Measurements from ENCODE around the gene PIAS4.

DNA sequence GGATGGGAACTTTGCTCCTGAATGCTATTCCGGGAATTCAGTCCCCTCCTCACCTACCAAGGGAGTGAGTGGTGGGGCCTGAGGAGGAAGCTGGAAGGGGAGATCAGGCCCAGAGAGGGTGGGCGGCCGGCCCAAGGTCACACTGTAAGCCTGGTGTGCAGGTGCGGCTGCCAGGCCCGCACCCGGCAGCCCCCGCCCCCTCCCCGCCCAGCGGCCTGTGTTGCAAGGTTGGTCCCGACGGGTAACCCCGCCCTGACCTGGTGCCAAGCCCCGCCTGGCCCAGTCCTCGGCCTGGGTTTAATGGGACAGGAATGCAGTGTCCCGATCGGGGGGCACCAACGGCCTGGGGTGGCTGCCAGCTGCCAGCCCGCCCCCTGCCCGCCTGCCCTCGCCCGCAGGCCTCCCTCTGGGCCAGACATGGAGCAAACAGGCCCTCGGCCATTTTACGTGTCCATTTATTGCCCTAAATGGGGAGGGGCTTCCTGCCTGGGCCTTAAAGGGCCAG is 53.7 kb downstream of the PIAS4 start:
- TF ChIP-seq, protein P1, sequence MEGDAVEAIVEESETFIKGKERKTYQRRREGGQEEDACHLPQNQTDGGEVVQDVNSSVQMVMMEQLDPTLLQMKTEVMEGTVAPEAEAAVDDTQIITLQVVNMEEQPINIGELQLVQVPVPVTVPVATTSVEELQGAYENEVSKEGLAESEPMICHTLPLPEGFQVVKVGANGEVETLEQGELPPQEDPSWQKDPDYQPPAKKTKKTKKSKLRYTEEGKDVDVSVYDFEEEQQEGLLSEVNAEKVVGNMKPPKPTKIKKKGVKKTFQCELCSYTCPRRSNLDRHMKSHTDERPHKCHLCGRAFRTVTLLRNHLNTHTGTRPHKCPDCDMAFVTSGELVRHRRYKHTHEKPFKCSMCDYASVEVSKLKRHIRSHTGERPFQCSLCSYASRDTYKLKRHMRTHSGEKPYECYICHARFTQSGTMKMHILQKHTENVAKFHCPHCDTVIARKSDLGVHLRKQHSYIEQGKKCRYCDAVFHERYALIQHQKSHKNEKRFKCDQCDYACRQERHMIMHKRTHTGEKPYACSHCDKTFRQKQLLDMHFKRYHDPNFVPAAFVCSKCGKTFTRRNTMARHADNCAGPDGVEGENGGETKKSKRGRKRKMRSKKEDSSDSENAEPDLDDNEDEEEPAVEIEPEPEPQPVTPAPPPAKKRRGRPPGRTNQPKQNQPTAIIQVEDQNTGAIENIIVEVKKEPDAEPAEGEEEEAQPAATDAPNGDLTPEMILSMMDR (IDR thresholded peaks at IDR 0.05; ENCODE audit: insufficient read depth, low read depth, low read length) = no peak
- no peak for TF ChIP-seq EZH2 (IDR thresholded peaks at IDR 0.05; ENCODE audit: insufficient read depth, low read length)

All from astrocyte (in vitro differentiated cells and primary cell).